ENCODE results near the gene ZNF573. TPM values are rescaled to one million over a fixed set of nuclear protein-coding genes. Genes with fewer than 3 reads are reported as not detected.

Gene ZNF573
- polyA plus RNA-seq, 3 donors, result 1.1 to 3.1 (median 1.5) TPM

GRCh38 chr19:37813340-37813739, 34.0 kb upstream of the ZNF573 start:
- no peak overlapping the region for H3K4me3 Mint-ChIP-seq
- H3K27ac Mint-ChIP-seq, result no peak overlapping the region
- H3K4me1 Mint-ChIP-seq, result peaks cover 2% of the 10 kb centered on the region
- no peak overlapping the region for H3K4me2 ChIP-seq (replicated peaks; ENCODE audit: extremely low read depth, low read length, poor library complexity, severe bottlenecking)
- H4K20me1 ChIP-seq (ENCODE audit: insufficient read depth, low read length), result no peaks in the 10 kb centered on the region
- no peak for DNase-seq
- 91% methylated on average over 1 of the region's 2 CpGs for WGBS (ENCODE audit: insufficient coverage)
- no peaks in the 10 kb centered on the region for H3K36me3 Mint-ChIP-seq
- intact Hi-C loops (cut with micrococcal nuclease), result no loop called here
- H3K27me3 Mint-ChIP-seq (ENCODE audit: low read depth in 3 of 3), result peaks cover 0 to 15% (median 2%) of the 10 kb centered on the region in 3 donors
- peaks cover 0 to 6% of the 10 kb centered on the region in 2 donors for H3K4me1 ChIP-seq (ENCODE audit: control insufficient read depth in 1 of 2, insufficient read depth in 2 of 2, low read length in 2 of 2)
- no peaks in the 10 kb centered on the region for H3K36me3 ChIP-seq (replicated peaks in 1 of 2; ENCODE audit: control insufficient read depth in 1 of 2, insufficient read depth in 2 of 2, low read length in 2 of 2)
- peaks cover 31 to 74% (median 69%) of the 10 kb centered on the region in 7 donors for H3K9me3 Mint-ChIP-seq
- H2AFZ ChIP-seq (ENCODE audit: insufficient read depth, low read depth, low read length, poor library complexity, severe bottlenecking), result no peak overlapping the region
- H3K4me3 ChIP-seq (replicated peaks in 1 of 3; ENCODE audit: low read depth in 2 of 3, low read length in 3 of 3), result no peak overlapping the region
- H3K27ac ChIP-seq (ENCODE audit: low read depth in 1 of 2, low read length in 2 of 2), result no peak overlapping the region
- no peak for TF ChIP-seq CTCF (IDR thresholded peaks at IDR 0.05)
- H3K27me3 ChIP-seq (ENCODE audit: control insufficient read depth in 2 of 2, insufficient read depth in 2 of 2, low read length in 2 of 2), result peaks cover 0 to 3% of the 10 kb centered on the region in 2 donors
- peaks cover 62 to 85% of the 10 kb centered on the region in 2 donors for H3K9me3 ChIP-seq (replicated peaks in 1 of 2; ENCODE audit: control insufficient read depth in 1 of 2, insufficient read depth in 1 of 2, low read length in 2 of 2)
- H3K9ac ChIP-seq (ENCODE audit: insufficient read depth, low read length, poor library complexity, severe bottlenecking), result no peak overlapping the region
- no peaks in the 10 kb centered on the region for H3K79me2 ChIP-seq (ENCODE audit: insufficient read depth, low read length)

GRCh38 chr19:37809366-37809765, 30.0 kb upstream of the ZNF573 start:
- H3K27ac ChIP-seq (ENCODE audit: low read depth in 1 of 2, low read length in 2 of 2), result no peak overlapping the region
- H2AFZ ChIP-seq (ENCODE audit: insufficient read depth, low read depth, low read length, poor library complexity, severe bottlenecking), result no peak overlapping the region
- no peaks in the 10 kb centered on the region for H3K27me3 ChIP-seq (ENCODE audit: control insufficient read depth in 2 of 2, insufficient read depth in 2 of 2, low read length in 2 of 2)
- no peaks in the 10 kb centered on the region for H3K36me3 Mint-ChIP-seq
- TF ChIP-seq CTCF (IDR thresholded peaks at IDR 0.05), result no peak
- H4K20me1 ChIP-seq (ENCODE audit: insufficient read depth, low read length), result no peaks in the 10 kb centered on the region
- H3K4me3 Mint-ChIP-seq, result no peak overlapping the region
- H3K27me3 Mint-ChIP-seq (ENCODE audit: low read depth in 3 of 3), result no peaks in the 10 kb centered on the region
- no peak for DNase-seq
- H3K27ac Mint-ChIP-seq, result no peak overlapping the region
- WGBS (ENCODE audit: insufficient coverage), result 100% methylated on average over 1 of the region's 5 CpGs
- H3K9me3 Mint-ChIP-seq, result peaks cover 16 to 75% (median 73%) of the 10 kb centered on the region in 7 donors
- no peaks in the 10 kb centered on the region for H3K36me3 ChIP-seq (replicated peaks in 1 of 2; ENCODE audit: control insufficient read depth in 1 of 2, insufficient read depth in 2 of 2, low read length in 2 of 2)
- H3K4me1 Mint-ChIP-seq, result no peaks in the 10 kb centered on the region
- no peak overlapping the region for H3K9ac ChIP-seq (ENCODE audit: insufficient read depth, low read length, poor library complexity, severe bottlenecking)
- no peaks in the 10 kb centered on the region for H3K4me1 ChIP-seq (ENCODE audit: control insufficient read depth in 1 of 2, insufficient read depth in 2 of 2, low read length in 2 of 2)
- intact Hi-C loops (cut with micrococcal nuclease), result no loop called here
- no peak overlapping the region for H3K4me2 ChIP-seq (replicated peaks; ENCODE audit: extremely low read depth, low read length, poor library complexity, severe bottlenecking)
- H3K4me3 ChIP-seq (replicated peaks in 1 of 3; ENCODE audit: low read depth in 2 of 3, low read length in 3 of 3), result no peak overlapping the region
- peaks cover 64 to 86% of the 10 kb centered on the region in 2 donors for H3K9me3 ChIP-seq (replicated peaks in 1 of 2; ENCODE audit: control insufficient read depth in 1 of 2, insufficient read depth in 1 of 2, low read length in 2 of 2)
- no peaks in the 10 kb centered on the region for H3K79me2 ChIP-seq (ENCODE audit: insufficient read depth, low read length)
